NT2/D1 (cell line): ENCODE measurements around the gene FGF18.

Experiments used
- SUZ12 ChIP-seq: IDR thresholded peaks from 2 replicates; pipeline ENCODE4 v1.6.1; 2011; ENCODE audit not compliant: insufficient read length, insufficient read depth; ENCODE audit errors: extremely low read depth
- YY1 ChIP-seq: IDR thresholded peaks from 2 replicates; pipeline ENCODE4 v1.6.1; 2011; ENCODE audit not compliant: insufficient read length, insufficient read depth

- TF ChIP-seq YY1 (no peak), SUZ12 (no peak)
Measured at GRCh38 chr5:171388816-171389168, 30.7 kb upstream of the FGF18 start.
